WTC11 (cell line): ENCODE data around the gene ACADL.

Experiments used
- ATF2 ChIP-seq: sonication (generic); formaldehyde crosslinking; IDR thresholded peaks from 2 replicates; pipeline ENCODE4 v1.8.1; 2022; ENCODE audit warnings: low read depth, missing genetic modification reagents, borderline replicate concordance
- CREB1 ChIP-seq: sonication (generic); formaldehyde crosslinking; IDR thresholded peaks from 2 replicates; pipeline ENCODE4 v1.8.0; 2023; ENCODE audit warnings: mild to moderate bottlenecking, missing genetic modification reagents
- CTCF ChIP-seq: fragments of 200-600 bp; IDR thresholded peaks from 2 replicates; pipeline ENCODE4 v1.8.0; 2022; ENCODE audit warnings: antibody characterized with exemption
- ELF4 ChIP-seq: sonication (generic); formaldehyde crosslinking; IDR thresholded peaks from 2 replicates; pipeline ENCODE4 v1.8.1; 2022; ENCODE audit warnings: low read depth, mild to moderate bottlenecking, moderate library complexity, missing genetic modification reagents
- ESRRA ChIP-seq: sonication (generic); formaldehyde crosslinking; IDR thresholded peaks from 2 replicates; pipeline ENCODE4 v1.8.1; 2022; ENCODE audit warnings: mild to moderate bottlenecking, missing genetic modification reagents, borderline replicate concordance
- FOXK1 ChIP-seq: sonication (generic); formaldehyde crosslinking; IDR thresholded peaks from 2 replicates; pipeline ENCODE4 v1.8.0; 2022; ENCODE audit warnings: mild to moderate bottlenecking, moderate library complexity, missing genetic modification reagents
- HMGXB4 ChIP-seq: sonication (generic); formaldehyde crosslinking; IDR thresholded peaks from 2 replicates; pipeline ENCODE4 v1.8.1; 2023; ENCODE audit warnings: mild to moderate bottlenecking, moderate library complexity, missing genetic modification reagents
- MYBL2 ChIP-seq: sonication (generic); formaldehyde crosslinking; IDR thresholded peaks from 2 replicates; pipeline ENCODE4 v1.8.1; 2023; ENCODE audit warnings: mild to moderate bottlenecking, moderate library complexity, missing genetic modification reagents
- NFYB ChIP-seq: sonication (generic); formaldehyde crosslinking; conservative IDR thresholded peaks from 2 replicates; pipeline ENCODE4 v1.8.0; 2022; ENCODE audit warnings: low read depth, missing genetic modification reagents
- RORB ChIP-seq: fragments of 250-450 bp; sonication (Bioruptor Pico); IDR thresholded peaks from 2 replicates; pipeline ENCODE4 v1.9.0; 2021; ENCODE audit warnings: mild to moderate bottlenecking
- TF ChIP-seq, protein P1 (sequence below): sonication (generic); formaldehyde crosslinking; IDR thresholded peaks from 2 replicates; pipeline ENCODE4 v1.8.1; 2023; ENCODE audit warnings: mild to moderate bottlenecking, missing genetic modification reagents

GRCh38 chr2:210226223-210226622 is 976 bp upstream of the ACADL start:
- TF ChIP-seq NFYB (CRISPR knock-in tag) = no peak
- TF ChIP-seq, protein P1, sequence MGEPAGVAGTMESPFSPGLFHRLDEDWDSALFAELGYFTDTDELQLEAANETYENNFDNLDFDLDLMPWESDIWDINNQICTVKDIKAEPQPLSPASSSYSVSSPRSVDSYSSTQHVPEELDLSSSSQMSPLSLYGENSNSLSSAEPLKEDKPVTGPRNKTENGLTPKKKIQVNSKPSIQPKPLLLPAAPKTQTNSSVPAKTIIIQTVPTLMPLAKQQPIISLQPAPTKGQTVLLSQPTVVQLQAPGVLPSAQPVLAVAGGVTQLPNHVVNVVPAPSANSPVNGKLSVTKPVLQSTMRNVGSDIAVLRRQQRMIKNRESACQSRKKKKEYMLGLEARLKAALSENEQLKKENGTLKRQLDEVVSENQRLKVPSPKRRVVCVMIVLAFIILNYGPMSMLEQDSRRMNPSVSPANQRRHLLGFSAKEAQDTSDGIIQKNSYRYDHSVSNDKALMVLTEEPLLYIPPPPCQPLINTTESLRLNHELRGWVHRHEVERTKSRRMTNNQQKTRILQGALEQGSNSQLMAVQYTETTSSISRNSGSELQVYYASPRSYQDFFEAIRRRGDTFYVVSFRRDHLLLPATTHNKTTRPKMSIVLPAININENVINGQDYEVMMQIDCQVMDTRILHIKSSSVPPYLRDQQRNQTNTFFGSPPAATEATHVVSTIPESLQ (CRISPR knock-in tag) = no peak
- TF ChIP-seq CREB1 (CRISPR knock-in tag) = no peak
- TF ChIP-seq CTCF = no peak
- TF ChIP-seq MYBL2 = no peak
- TF ChIP-seq FOXK1 (CRISPR knock-in tag) = no peak
- no peak for TF ChIP-seq HMGXB4
- no peak for TF ChIP-seq ELF4 (CRISPR knock-in tag)
- no peak for TF ChIP-seq RORB (CRISPR knock-in tag)
- TF ChIP-seq ATF2 (CRISPR knock-in tag) = no peak
- TF ChIP-seq ESRRA (CRISPR knock-in tag) = no peak
